ENCODE results near the gene AGAP9.
"Not testable (repeated sequence)": the region's sequence is repeated elsewhere in the genome, so short reads cannot be mapped to it uniquely, and the experiment has no call there.

AGAP9 gene

DNA sequence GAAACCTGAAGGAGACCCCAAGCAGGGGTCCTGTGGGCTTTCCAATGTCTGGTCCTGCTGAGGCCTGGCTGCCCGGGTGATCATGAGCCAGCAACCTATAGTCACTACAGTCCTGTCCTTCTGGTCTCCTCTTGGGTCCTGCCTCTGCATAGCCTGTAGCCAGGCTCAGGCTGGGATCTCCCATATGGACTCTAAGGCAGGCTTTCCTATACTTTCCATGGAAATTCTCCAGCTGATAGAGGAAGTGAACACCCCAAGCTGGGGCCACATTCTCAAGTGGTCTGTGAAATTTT lies 66.0 kb downstream of the AGAP9 start:
- DNase-seq (ENCODE audit: low read depth), result no peak

DNA sequence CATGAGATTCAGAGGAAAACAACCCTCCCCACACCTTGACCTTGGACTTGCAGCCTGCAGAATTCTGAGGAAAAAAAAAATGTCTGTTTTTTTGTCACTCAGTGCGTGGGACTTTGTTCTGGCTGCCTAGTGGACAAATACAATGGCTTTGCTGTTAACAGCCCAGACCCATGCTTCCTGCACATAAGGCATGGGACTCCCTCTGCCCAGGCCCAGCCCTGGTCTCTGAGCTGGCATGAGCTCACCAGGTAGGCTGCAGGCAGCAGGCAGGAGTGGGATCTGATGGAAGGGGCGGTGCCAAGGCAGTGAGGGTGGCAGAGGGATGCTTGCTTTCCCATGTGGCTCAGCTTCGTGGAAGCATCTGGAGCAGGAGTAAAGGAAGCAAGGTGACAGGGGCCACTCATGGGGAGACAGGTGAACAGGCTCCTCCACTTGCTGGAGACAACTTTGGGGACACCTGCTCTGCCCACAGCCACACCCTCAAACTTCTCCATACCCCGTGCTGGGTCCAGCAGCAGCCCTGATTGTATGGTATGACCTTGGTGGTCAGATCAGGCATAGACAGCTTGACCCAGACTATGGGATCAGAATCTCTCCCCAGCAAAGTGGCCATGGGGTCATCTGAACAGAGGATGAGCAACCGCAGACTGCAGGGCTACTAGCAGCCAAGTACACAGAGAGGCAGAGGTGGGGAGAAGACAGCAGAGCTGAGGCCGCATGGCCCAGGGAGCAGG lies 66.5 kb downstream of the AGAP9 start:
- DNase-seq (ENCODE audit: low read depth), result no peak

- no peak for DNase-seq (ENCODE audit: low read depth)
Measured at GRCh38 chr10:47456079-47456785, 67.2 kb downstream of the AGAP9 start.

DNA sequence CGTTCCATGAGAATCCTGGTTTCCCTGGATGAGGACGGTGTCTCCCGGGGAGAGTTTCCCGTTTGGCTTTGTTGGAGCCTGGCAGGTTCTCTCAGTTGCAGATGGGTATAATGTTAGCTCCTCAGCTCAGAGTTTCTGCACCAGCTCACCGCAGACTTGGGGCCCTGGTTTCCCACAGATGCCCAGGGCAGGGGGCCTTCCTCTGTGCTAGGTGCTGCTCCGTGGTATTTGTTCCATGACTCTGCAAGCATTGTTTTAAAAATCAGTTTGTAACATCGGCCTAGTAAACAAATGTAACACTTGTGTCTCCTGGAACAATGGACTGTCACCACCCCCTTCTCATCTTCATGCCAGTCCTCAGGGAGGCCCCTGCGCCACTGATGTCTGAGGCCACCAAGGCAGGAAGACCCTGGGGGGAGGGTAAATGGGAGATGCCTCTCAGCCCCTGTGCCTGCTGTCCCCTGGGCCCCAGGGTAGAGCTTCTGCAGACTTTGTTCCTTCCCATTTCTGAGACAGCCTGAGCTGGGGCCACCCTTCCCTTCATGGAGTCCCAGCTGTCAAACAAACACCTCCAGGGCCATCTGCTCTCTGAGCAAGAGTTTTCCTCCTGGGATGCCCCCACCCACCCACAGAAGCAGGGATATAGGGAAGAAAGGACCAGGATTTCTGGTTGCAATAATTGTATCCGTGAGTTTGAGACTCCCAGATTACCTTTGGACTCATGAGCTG lies 67.9 kb downstream of the AGAP9 start:
- DNase-seq (ENCODE audit: low read depth), result not testable (repeated sequence)

DNA sequence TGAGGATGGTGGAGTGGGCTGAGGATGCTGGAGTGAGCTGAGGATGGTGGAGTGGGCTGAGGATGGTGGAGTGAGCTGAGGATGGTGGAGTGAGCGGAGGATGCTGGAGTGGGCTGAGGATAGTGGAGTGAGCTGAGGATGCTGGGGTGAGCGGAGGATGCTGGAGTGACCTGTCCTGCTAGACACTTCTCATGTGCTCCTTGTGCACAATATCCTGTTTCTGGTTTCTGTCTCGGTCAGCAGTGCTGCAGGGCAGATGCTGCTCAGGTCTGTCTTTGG lies 68.7 kb downstream of the AGAP9 start:
- no peak for DNase-seq (ENCODE audit: low read depth)

DNA sequence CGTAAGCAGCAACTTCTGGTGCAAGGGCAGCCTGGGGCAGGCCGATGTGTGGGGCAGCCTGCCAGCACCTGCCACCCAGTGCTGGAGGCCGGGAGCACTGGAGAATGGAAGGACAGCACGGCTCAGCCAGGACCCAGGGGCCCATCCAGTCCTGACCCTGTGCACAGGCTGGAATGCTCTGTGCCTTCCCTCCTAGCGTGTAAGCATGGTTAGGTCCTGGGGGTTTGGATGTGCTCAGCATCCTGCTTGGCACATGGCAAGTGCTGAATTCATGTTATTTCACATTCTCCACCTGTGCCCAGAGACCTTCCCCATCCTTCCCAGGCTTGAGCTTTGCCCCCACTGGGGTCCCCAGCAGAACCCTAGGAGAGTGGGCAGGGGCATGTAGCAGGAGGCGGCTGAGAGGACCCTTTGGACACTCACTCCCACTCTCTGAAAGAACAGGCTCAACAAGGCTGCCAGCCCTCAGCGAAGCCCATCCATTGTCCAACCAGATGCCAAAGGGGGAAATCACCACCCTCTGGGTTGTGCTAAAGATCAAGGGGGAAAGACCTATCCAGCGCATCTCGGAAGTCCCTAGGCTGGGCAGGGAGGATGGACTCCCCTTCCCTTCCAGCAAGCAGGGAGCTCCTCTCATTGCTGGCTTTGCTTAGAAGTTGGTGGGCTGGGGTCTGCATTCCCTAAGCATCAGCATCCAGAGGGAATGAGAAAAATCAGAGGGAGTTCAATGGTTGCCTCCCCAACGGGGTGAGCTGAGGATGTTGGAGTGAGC lies 69.2 kb downstream of the AGAP9 start:
- no peak for DNase-seq (ENCODE audit: low read depth)

GRCh38 chr10:47453141-47454007 lies 70.1 kb downstream of the AGAP9 start:
- no peak for DNase-seq (ENCODE audit: low read depth)

DNA sequence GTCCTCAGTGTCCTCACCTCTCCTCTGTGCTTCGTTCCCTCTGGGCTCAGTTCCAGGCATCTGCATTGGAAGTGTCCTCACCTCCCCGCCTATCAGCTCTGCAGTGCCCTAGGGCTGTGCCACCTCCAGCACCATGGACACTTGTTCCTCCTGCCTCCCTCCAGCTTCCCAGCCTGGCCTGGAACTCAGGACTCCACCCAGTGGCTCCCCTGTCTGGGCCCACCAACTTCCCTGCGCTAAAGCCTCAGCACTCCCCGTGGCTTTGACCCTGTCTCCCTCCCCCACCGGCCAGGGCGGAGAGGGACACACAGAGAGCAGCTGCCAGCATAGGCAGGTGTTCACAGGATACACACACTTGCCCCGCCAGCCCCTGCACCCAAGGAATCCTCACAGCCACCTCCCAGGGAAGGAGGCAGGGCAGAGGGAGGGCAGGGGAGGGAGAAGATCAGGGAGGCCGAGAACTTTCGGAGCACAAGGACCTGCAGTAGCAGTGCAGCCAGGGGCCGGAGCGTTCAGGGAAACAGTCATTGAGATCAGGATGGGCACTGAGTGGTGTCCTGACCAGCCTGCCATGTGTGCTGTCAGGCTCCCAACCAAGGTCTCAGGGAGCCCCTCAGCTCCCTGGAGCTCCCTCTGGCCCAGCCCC lies 70.8 kb downstream of the AGAP9 start:
- DNase-seq (ENCODE audit: low read depth), result no peak

GRCh38 chr10:47451998-47452494 lies 71.4 kb downstream of the AGAP9 start:
- DNase-seq (ENCODE audit: low read depth), result no peak
